Astrocyte (in vitro differentiated cells and primary cell): Measurements from ENCODE around the gene MVD. TPM values are rescaled to one million over a fixed set of nuclear protein-coding genes. Genes with fewer than 3 reads are reported as not detected.

ENCODE experiments used
- DNase-seq: peaks from one replicate; pipeline ENCODE4 v3.0.0-alpha.2; 2010; ENCODE audit warnings: low read depth
- FAIRE-seq: peaks from 2 replicates; lab custom pipeline; 2011; peaks lifted over from hg19 to GRCh38; lab: Jason Lieb, UNC
- H2AFZ ChIP-seq: 2 replicates; pipeline ENCODE4 v1.6.0; 2012; ENCODE audit warnings: low read depth, low read length, inconsistent platforms
- H3K27ac ChIP-seq: 2 replicates; pipeline ENCODE4 v1.5.1; 2011; ENCODE audit warnings: low read depth, low read length, inconsistent platforms
- H3K27me3 ChIP-seq: 2 replicates; pipeline ENCODE4 v1.6.0; 2011; ENCODE audit warnings: low read length, inconsistent platforms; ENCODE audit not compliant: insufficient read depth
- H3K36me3 ChIP-seq: 2 replicates; pipeline ENCODE4 v1.5.1; 2011; ENCODE audit warnings: low read length, inconsistent platforms; ENCODE audit not compliant: insufficient read depth
- H3K4me1 ChIP-seq: 2 replicates; pipeline ENCODE4 v1.5.1; 2011; ENCODE audit warnings: low read length, inconsistent platforms; ENCODE audit not compliant: insufficient read depth
- H3K4me2 ChIP-seq: 2 replicates; pipeline ENCODE4 v1.6.0; 2012; ENCODE audit warnings: low read length, inconsistent platforms
- H3K4me3 ChIP-seq: 2 replicates; pipeline ENCODE4 v1.5.1; 2011; ENCODE audit warnings: low read depth, mild to moderate bottlenecking, low read length, inconsistent platforms; ENCODE audit not compliant: insufficient read depth
- H3K79me2 ChIP-seq: 2 replicates; pipeline ENCODE4 v1.6.0; 2012; ENCODE audit warnings: mild to moderate bottlenecking, low read length, inconsistent platforms; ENCODE audit not compliant: insufficient read depth
- H3K9ac ChIP-seq: 2 replicates; pipeline ENCODE4 v1.6.0; 2012; ENCODE audit warnings: mild to moderate bottlenecking, low read length, inconsistent platforms
- H3K9me3 ChIP-seq: 2 replicates; pipeline ENCODE4 v1.5.1; 2012; ENCODE audit warnings: low read depth, mild to moderate bottlenecking, low read length, inconsistent platforms; ENCODE audit not compliant: insufficient read depth
- H4K20me1 ChIP-seq: 2 replicates; pipeline ENCODE4 v1.6.0; 2012; ENCODE audit warnings: low read length, inconsistent platforms; ENCODE audit not compliant: insufficient read depth
- H3K27ac Mint-ChIP-seq: one replicate; pipeline ENCODE4 v1.8.0; 2021; ENCODE audit warnings: mild to moderate bottlenecking, mixed read lengths; ENCODE audit not compliant: unreplicated experiment
- H3K27me3 Mint-ChIP-seq: one replicate; pipeline ENCODE4 v1.8.0; 2021; ENCODE audit warnings: low read depth, mixed read lengths; ENCODE audit not compliant: unreplicated experiment
- H3K36me3 Mint-ChIP-seq: one replicate; pipeline ENCODE4 v1.8.0; 2021; ENCODE audit warnings: low read depth, mixed read lengths; ENCODE audit not compliant: unreplicated experiment
- H3K4me1 Mint-ChIP-seq: one replicate; pipeline ENCODE4 v1.8.0; 2021; ENCODE audit warnings: low read depth, mixed read lengths; ENCODE audit not compliant: unreplicated experiment
- H3K4me3 Mint-ChIP-seq: one replicate; pipeline ENCODE4 v1.8.0; 2021; ENCODE audit warnings: mild to moderate bottlenecking, moderate library complexity, mixed read lengths; ENCODE audit not compliant: unreplicated experiment
- H3K9me3 Mint-ChIP-seq: one replicate; pipeline ENCODE4 v1.8.0; 2021; ENCODE audit warnings: mild to moderate bottlenecking, mixed read lengths; ENCODE audit not compliant: unreplicated experiment
- CTCF ChIP-seq: IDR thresholded peaks from 2 replicates; pipeline ENCODE4 v1.5.1; 2011; ENCODE audit warnings: low read depth, mild to moderate bottlenecking, inconsistent platforms, low read length, moderate library complexity; ENCODE audit not compliant: insufficient read depth
- EZH2 ChIP-seq: IDR thresholded peaks from 2 replicates; pipeline ENCODE4 v1.6.1; 2012; ENCODE audit warnings: mild to moderate bottlenecking, low read length, inconsistent platforms; ENCODE audit not compliant: insufficient read depth
- total RNA-seq: library from RNA; stranded (reverse); gene quantifications from 2 replicates; pipeline ENCODE4 v1.2.1, GENCODE V29; 2021

The MVD gene
- total RNA-seq, 1 donor from 2014 or later = 63.9 TPM

GRCh38 chr16:88624977-88625576 is 37.8 kb downstream of the MVD start:
- H3K4me3 Mint-ChIP-seq = no peak overlapping the region

GRCh38 chr16:88624481-88624880 is 38.4 kb downstream of the MVD start:
- no peaks in the 10 kb centered on the region for H3K4me1 Mint-ChIP-seq
- H3K4me3 ChIP-seq = no peak overlapping the region
- H3K4me3 Mint-ChIP-seq = no peak overlapping the region
- no peak overlapping the region for H3K4me2 ChIP-seq
- H3K36me3 ChIP-seq = peaks cover 6% of the 10 kb centered on the region
- H3K27ac ChIP-seq = no peak overlapping the region
- H3K4me1 ChIP-seq = no peaks in the 10 kb centered on the region
- no peak for DNase-seq
- no peaks in the 10 kb centered on the region for H3K36me3 Mint-ChIP-seq
- H3K9me3 ChIP-seq = no peaks in the 10 kb centered on the region
- no peaks in the 10 kb centered on the region for H3K9me3 Mint-ChIP-seq
- no peak for TF ChIP-seq CTCF
- TF ChIP-seq EZH2 = no peak
- peaks cover 11% of the 10 kb centered on the region for H3K79me2 ChIP-seq
- H3K9ac ChIP-seq = no peak overlapping the region
- peaks cover 19% of the 10 kb centered on the region for H4K20me1 ChIP-seq
- no peaks in the 10 kb centered on the region for H3K27me3 ChIP-seq
- H2AFZ ChIP-seq = no peak overlapping the region
- H3K27me3 Mint-ChIP-seq = no peaks in the 10 kb centered on the region
- H3K27ac Mint-ChIP-seq = no peak overlapping the region
- no peak for FAIRE-seq

More at GRCh38 chr16:88624977-88625576, 37.8 kb downstream of the MVD start:
- no peak overlapping the region for H3K4me2 ChIP-seq
- no peak overlapping the region for H3K27ac Mint-ChIP-seq
- H3K36me3 Mint-ChIP-seq = no peaks in the 10 kb centered on the region
- DNase-seq = no peak
- H3K27me3 Mint-ChIP-seq = no peaks in the 10 kb centered on the region
- peaks cover 5% of the 10 kb centered on the region for H3K79me2 ChIP-seq
- peaks cover 6% of the 10 kb centered on the region for H3K36me3 ChIP-seq
- H3K9ac ChIP-seq = no peak overlapping the region
- H2AFZ ChIP-seq = no peak overlapping the region
- H3K4me3 ChIP-seq = no peak overlapping the region
- no peaks in the 10 kb centered on the region for H3K9me3 ChIP-seq
- no peak for FAIRE-seq
- no peaks in the 10 kb centered on the region for H3K9me3 Mint-ChIP-seq
- no peaks in the 10 kb centered on the region for H3K27me3 ChIP-seq
- no peaks in the 10 kb centered on the region for H3K4me1 ChIP-seq
- TF ChIP-seq EZH2 (no peak), CTCF (no peak)
- H3K27ac ChIP-seq = no peak overlapping the region
- H3K4me1 Mint-ChIP-seq = no peaks in the 10 kb centered on the region
- peaks cover 13% of the 10 kb centered on the region for H4K20me1 ChIP-seq

GRCh38 chr16:88623858-88624257 is 39.0 kb downstream of the MVD start:
- H3K4me1 ChIP-seq = no peaks in the 10 kb centered on the region
- DNase-seq = no peak
- peaks cover 6% of the 10 kb centered on the region for H3K36me3 ChIP-seq
- peaks cover 25% of the 10 kb centered on the region for H4K20me1 ChIP-seq
- no peak for FAIRE-seq
- H3K9me3 Mint-ChIP-seq = no peaks in the 10 kb centered on the region
- H3K36me3 Mint-ChIP-seq = peaks cover 1% of the 10 kb centered on the region
- no peaks in the 10 kb centered on the region for H3K4me1 Mint-ChIP-seq
- H2AFZ ChIP-seq = no peak overlapping the region
- H3K27ac Mint-ChIP-seq = no peak overlapping the region
- no peak overlapping the region for H3K4me2 ChIP-seq
- H3K4me3 ChIP-seq = no peak overlapping the region
- H3K9ac ChIP-seq = no peak overlapping the region
- H3K27ac ChIP-seq = no peak overlapping the region
- no peaks in the 10 kb centered on the region for H3K27me3 Mint-ChIP-seq
- H3K27me3 ChIP-seq = no peaks in the 10 kb centered on the region
- TF ChIP-seq CTCF (no peak), EZH2 (no peak)
- peaks cover 13% of the 10 kb centered on the region for H3K79me2 ChIP-seq
- H3K9me3 ChIP-seq = no peaks in the 10 kb centered on the region
- no peak overlapping the region for H3K4me3 Mint-ChIP-seq
